ENCODE data around the gene DNMBP. TPM values are rescaled to one million over a fixed set of nuclear protein-coding genes. Genes with fewer than 3 reads are reported as not detected.

DNMBP gene
- total RNA-seq, 1 experiment from 2014 or later, result 19.7 TPM

- TF ChIP-seq, protein P1, sequence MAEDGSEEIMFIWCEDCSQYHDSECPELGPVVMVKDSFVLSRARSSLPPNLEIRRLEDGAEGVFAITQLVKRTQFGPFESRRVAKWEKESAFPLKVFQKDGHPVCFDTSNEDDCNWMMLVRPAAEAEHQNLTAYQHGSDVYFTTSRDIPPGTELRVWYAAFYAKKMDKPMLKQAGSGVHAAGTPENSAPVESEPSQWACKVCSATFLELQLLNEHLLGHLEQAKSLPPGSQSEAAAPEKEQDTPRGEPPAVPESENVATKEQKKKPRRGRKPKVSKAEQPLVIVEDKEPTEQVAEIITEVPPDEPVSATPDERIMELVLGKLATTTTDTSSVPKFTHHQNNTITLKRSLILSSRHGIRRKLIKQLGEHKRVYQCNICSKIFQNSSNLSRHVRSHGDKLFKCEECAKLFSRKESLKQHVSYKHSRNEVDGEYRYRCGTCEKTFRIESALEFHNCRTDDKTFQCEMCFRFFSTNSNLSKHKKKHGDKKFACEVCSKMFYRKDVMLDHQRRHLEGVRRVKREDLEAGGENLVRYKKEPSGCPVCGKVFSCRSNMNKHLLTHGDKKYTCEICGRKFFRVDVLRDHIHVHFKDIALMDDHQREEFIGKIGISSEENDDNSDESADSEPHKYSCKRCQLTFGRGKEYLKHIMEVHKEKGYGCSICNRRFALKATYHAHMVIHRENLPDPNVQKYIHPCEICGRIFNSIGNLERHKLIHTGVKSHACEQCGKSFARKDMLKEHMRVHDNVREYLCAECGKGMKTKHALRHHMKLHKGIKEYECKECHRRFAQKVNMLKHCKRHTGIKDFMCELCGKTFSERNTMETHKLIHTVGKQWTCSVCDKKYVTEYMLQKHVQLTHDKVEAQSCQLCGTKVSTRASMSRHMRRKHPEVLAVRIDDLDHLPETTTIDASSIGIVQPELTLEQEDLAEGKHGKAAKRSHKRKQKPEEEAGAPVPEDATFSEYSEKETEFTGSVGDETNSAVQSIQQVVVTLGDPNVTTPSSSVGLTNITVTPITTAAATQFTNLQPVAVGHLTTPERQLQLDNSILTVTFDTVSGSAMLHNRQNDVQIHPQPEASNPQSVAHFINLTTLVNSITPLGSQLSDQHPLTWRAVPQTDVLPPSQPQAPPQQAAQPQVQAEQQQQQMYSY (CRISPR knock-in tag; IDR thresholded peaks at IDR 0.05), result no peak
- TF ChIP-seq ZNF219 (CRISPR knock-in tag; IDR thresholded peaks at IDR 0.05; ENCODE audit: borderline replicate concordance) (no peak), IRF2 (CRISPR knock-in tag; IDR thresholded peaks at IDR 0.05; ENCODE audit: borderline replicate concordance, low read depth) (no peak)
- TF ChIP-seq, protein P2, sequence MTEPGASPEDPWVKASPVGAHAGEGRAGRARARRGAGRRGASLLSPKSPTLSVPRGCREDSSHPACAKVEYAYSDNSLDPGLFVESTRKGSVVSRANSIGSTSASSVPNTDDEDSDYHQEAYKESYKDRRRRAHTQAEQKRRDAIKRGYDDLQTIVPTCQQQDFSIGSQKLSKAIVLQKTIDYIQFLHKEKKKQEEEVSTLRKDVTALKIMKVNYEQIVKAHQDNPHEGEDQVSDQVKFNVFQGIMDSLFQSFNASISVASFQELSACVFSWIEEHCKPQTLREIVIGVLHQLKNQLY (CRISPR knock-in tag; IDR thresholded peaks at IDR 0.05), result no peak
These were observed 181.8 kb downstream of the DNMBP start (continued) for GRCh38 chr10:99827936-99828335.

Other genes with a start within 250 kb of the DNMBP start
- 0.53 to 0.87 TPM (median 0.57 TPM) in 3 replicates for gene ABCC2, start 227.3 kb downstream of the DNMBP start, total RNA-seq (2021)
- gene CPN1, start 71.9 kb upstream of the DNMBP start, total RNA-seq (2021), result 0.42 to 0.69 TPM (median 0.66 TPM) in 3 replicates
- gene ERLIN1, start 176.1 kb upstream of the DNMBP start, total RNA-seq (2021), result 23.5 to 33.4 TPM (median 31.5 TPM) in 3 replicates
- gene CHUK, start 219.6 kb upstream of the DNMBP start, total RNA-seq (2021), result 14.7 to 16.6 TPM (median 14.7 TPM) in 3 replicates